RKO (cell line): ENCODE results near the gene CDCA3.

Experiments used
- DNase-seq: peaks from one replicate; pipeline ENCODE4 v3.0.0-alpha.2; 2016; ENCODE audit warnings: low spot score

Gene CDCA3

DNA sequence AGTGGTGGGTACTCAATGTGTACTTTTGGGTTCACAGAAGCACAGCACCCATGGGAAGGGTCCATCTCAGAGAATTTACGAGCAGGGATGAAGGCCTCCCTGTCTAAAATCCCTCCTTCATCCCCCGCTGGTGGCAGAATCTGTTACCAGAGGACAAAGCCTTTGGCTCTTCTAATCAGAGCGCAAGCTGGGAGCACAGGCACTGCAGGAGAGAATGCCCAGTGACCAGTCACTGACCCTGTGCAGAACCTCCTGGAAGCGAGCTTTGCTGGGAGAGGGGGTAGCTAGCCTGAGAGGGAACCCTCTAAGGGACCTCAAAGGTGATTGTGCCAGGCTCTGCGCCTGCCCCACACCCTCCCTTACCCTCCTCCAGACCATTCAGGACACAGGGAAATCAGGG lies 30.9 kb downstream of the CDCA3 start:
- no peak for DNase-seq

DNA sequence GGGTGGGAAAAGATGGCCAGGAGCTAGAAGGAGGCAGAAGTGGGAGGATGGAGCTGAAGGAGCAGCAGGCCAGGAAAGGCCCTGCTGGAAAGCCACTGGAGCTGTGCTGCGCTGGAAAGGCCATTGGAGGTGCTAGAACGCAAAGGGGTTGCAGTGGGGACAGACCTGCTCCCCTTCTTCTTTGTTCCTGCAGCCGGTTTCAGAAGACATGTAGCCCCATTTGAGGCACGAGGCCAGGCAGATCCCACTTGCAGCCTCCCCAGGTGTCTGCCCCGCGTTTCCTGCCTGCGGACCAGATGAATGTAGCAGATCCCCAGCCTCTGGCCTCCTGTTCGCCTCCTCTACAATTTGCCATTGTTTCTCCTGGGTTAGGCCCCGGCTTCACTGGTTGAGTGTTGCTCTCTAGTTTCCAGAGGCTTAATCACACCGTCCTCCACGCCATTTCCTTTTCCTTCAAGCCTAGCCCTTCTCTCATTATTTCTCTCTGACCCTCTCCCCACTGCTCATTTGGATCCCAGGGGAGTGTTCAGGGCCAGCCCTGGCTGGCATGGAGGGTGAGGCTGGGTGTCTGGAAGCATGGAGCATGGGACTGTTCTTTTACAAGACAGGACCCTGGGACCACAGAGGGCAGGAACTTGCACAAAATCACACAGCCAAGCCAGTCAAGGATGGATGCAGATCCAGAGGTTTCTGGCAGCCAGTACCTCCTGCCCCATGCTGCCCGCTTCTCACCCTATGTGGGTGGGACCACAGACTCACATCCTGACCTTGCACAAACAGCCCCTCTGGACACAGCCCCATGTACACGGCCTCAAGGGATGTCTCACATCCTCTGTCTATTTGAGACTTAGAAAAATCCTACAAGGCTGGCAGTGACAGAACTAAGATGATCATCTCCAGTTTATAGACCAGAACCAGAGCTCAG lies 31.7 kb downstream of the CDCA3 start:
- no peak for DNase-seq

DNA sequence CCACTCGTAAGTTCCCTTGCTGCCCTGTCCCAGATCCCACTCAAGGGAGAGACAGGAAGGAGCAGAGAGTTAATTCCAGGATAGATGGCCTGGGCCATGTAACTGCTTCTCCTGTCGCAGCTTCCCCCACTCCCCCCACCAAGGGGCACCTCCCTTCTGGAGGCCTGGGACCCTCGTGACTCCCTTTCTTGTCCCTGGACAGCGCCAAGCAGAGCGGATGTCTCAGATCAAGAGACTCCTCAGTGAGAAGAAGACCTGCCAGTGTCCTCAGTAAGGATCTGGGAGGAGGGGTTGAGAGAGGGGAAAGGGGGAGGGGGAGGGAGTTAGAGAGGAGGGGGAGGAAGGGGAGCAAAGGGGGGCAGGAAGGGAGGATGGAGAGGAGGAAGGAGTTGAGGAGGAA lies 32.4 kb downstream of the CDCA3 start:
- DNase-seq: no peak

DNA sequence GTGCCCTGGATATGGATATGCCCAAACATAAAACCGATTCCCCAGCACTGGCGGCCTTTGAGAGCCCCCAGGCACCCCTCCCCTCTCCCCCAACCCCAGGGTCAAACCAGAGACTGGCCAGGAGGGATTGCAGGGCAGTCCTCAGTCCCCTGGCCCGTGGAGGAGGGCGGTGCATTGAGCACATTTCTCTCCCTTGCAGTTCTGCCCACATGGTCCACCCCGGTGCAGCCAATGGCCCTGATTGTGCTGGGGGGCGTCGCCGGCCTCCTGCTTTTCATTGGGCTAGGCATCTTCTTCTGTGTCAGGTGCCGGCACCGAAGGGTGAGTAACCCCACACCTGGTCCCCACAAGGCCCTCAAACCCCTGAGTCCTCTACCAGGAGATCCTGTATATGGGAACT lies 32.9 kb downstream of the CDCA3 start:
- no peak for DNase-seq

DNA sequence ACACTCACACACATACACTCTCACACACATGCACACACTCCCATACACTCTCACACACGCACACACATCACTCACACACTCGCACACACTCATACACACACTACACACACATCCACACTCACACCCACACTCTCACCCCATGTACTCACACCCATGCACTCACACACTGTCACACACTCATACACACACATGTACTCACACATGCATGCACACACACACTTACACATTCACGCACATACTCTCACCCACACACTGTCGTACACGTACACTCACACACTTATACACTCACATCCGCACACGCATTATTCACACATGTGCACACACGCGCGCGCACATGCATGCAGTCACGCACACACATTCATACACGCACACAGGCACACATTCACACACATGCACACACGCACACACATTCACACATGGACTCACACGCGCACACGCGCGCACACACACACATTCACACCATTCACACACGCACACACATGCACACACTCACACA lies 33.4 kb downstream of the CDCA3 start:
- no peak for DNase-seq

DNA sequence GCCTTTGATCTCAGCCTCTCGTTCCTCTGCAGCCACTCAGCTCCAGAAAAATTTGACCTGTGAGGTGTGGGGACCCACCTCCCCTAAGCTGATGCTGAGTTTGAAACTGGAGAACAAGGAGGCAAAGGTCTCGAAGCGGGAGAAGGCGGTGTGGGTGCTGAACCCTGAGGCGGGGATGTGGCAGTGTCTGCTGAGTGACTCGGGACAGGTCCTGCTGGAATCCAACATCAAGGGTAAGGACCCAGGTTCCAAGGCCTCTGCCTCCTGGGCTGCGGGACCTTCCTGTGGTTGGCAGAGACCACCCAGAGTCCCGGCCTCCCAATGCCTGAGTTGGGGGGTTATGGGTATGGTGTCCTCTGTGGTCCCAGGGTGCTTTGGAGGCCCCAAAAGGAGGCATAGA lies 34.0 kb downstream of the CDCA3 start:
- DNase-seq: no peak

DNA sequence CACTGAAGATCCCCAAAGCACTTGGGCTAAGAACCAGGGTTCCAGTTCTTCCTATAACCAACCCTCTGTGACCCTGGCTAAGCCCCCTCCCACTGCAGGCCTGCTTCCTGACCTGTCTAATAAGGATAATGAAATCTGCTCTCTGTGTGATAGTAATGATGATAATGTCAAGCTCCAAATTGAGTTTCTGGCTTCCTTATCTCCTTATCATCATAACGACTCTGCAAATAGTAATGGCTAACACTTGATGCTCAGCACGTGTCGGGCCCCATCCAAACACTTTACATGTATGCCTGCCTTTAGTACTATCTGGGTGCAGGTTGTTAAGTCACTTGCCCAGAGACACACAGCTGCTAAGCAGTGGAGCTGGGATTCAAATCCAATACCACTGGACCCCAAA lies 34.5 kb downstream of the CDCA3 start:
- DNase-seq: no peak

DNA sequence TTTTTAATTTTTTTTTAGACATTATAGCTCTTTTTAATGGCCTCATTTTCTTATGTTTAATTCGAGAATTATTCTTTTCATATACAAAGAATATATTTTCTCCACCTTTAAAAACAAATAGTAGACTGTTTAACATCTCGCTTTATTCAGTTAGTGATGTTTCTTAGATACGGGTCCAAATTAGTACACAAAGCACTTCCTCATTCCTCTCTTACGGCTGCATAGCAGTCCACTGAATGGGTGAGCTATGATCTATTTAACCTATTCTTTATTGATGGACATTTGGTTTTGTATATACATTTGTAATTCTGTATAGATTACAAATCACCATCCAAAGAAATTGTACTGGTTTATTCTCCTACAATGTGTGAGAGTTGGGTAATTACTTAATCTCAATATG lies 37.7 kb downstream of the CDCA3 start:
- no peak for DNase-seq

DNA sequence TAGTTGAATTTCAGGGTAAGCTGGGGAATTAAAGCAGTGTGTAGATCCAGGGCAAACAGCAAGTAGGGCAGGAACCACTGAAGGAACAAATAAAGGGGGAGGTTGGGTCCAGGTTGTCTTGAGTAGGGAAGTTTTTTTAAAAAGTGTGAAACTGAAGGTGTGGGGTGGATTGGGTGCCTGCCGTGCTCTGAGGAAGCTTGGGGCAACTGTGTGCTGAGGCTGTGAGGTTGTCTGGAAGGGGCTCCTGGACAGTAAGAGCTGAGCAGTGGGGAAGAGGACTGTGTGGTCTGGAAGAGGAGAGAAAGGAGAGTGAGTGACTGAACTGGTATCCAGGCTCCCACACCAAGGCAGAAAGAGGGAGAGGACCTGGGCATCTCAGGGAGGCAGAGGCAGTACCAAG lies 40.3 kb downstream of the CDCA3 start:
- DNase-seq: no peak

DNA sequence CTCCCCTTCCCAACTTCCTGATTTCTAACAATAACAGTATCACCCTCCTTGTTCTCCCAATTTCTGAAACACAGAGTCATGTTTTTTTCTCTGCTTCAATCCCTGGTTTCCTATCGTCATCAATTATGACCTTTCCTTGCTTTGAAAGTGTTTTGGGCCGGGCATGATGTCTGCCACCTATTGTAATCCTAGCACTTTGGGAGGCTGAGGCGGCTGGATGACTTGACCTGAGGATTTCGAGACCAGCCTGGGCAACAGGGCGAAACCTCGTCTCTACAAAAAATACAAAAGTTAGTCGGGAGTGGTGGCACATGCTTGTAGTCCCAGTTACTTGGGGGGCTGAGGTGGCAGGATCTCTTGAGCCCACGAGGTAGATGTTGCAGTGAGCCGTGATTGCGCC lies 42.0 kb downstream of the CDCA3 start:
- DNase-seq: no peak

DNA sequence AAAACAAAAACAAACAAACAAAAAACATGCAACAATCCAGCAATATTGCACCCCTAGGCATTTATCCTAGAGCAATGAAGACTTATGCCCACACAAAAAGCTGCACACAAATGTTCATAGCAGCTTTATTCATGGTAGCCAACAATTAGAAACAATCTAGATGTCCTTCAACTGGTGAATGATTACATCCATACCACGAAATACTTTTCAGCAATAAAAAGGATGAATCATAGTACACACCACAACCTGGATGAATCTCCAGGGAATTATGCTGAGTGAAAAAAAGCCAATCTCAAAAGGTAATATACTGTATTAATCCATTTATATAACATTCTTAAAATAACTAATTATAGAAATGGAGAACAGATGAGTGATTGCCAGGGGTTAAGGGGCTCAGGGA lies 43.9 kb downstream of the CDCA3 start:
- no peak for DNase-seq

DNA sequence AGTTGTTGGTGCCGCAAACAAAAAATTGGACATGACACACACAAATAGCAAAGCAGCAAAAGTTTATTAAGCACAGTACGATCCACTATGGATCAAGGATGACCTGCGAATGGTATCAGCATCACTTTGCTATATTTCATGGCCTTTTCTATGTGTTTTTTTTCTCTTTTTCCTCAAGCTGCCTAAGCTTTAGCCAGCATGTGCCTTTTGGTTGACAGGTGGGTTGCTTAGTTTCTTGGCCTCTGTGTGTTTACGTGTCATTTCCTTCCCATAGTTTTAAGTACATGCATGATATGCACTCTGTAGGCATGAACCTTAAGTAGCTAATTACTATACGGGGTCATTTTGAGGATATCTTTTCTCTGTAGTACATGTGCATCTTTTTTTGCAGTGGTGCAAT lies 51.9 kb downstream of the CDCA3 start:
- DNase-seq: no peak
